Neutrophil (primary cell): ENCODE data around the gene ACIN1.
"Not testable (repeated sequence)": the region's sequence is repeated elsewhere in the genome, so short reads cannot be mapped to it uniquely, and the experiment has no call there.

ENCODE experiments used
- H3K27ac ChIP-seq: fragments of 200-600 bp; sonication (generic); 2 replicates; pipeline ENCODE4 v1.5.1; 2016; ENCODE audit warnings: mild to moderate bottlenecking, moderate library complexity
- H3K27me3 ChIP-seq: fragments of 200-600 bp; sonication (generic); 2 replicates; pipeline ENCODE4 v1.6.0; 2016; ENCODE audit warnings: mild to moderate bottlenecking
- H3K36me3 ChIP-seq: fragments of 200-600 bp; sonication (generic); 2 replicates; pipeline ENCODE4 v1.5.1; 2017
- H3K4me1 ChIP-seq, 2 experiments: fragments of 200-600 bp in 1 of 2; sonication (generic) in 1 of 2; 1 replicate in 1 of 2; 2 replicates in 1 of 2; pipeline versions ENCODE4 v1.5.1 to v1.6.1; 2013 to 2016; ENCODE audit warnings: low read depth in 1 of 2, low read length in 1 of 2, mild to moderate bottlenecking in 1 of 2, moderate library complexity in 1 of 2; ENCODE audit not compliant: control insufficient read depth in 1 of 2, insufficient read depth in 1 of 2
- H3K4me3 ChIP-seq, 2 experiments: fragments of 200-600 bp in 1 of 2; sonication (generic) in 1 of 2; 1 replicate in 1 of 2; 2 replicates in 1 of 2; pipeline ENCODE4 v1.5.1; 2013 to 2016; ENCODE audit warnings: low read depth in 1 of 2, low read length in 1 of 2, mild to moderate bottlenecking in 1 of 2, moderate library complexity in 1 of 2
- H3K9me3 ChIP-seq: fragments of 200-600 bp; sonication (generic); 2 replicates; pipeline ENCODE4 v1.5.1; 2016
- CTCF ChIP-seq: fragments of 200-600 bp; sonication (generic); IDR thresholded peaks from 2 replicates; pipeline ENCODE4 v1.5.1; 2016; ENCODE audit warnings: antibody characterized with exemption

The ACIN1 gene

GRCh38 chr14:23114120-23114458 is 19.2 kb upstream of the ACIN1 start:
- H3K4me3 ChIP-seq = peak overlapping the region; percentile 16 to 24
- TF ChIP-seq CTCF = no peak
- peaks cover 92 to 96% of the 10 kb centered on the region in 2 experiments for H3K4me1 ChIP-seq
- no peaks in the 10 kb centered on the region for H3K9me3 ChIP-seq
- no peaks in the 10 kb centered on the region for H3K27me3 ChIP-seq
- peak overlapping the region; percentile 90 for H3K27ac ChIP-seq
- no peaks in the 10 kb centered on the region for H3K36me3 ChIP-seq

GRCh38 chr14:23113431-23114119 is 18.6 kb upstream of the ACIN1 start:
- Histone ChIP-seq H3K27me3 (no peaks in the 10 kb centered on the region), H3K27ac (peak overlapping the region; percentile 90), H3K36me3 (no peaks in the 10 kb centered on the region), H3K4me1 (peaks cover 89 to 91% of the 10 kb centered on the region in 2 experiments), H3K9me3 (no peaks in the 10 kb centered on the region), H3K4me3 (peak overlapping the region; percentile 18 to 24)
- no peak for TF ChIP-seq CTCF

DNA sequence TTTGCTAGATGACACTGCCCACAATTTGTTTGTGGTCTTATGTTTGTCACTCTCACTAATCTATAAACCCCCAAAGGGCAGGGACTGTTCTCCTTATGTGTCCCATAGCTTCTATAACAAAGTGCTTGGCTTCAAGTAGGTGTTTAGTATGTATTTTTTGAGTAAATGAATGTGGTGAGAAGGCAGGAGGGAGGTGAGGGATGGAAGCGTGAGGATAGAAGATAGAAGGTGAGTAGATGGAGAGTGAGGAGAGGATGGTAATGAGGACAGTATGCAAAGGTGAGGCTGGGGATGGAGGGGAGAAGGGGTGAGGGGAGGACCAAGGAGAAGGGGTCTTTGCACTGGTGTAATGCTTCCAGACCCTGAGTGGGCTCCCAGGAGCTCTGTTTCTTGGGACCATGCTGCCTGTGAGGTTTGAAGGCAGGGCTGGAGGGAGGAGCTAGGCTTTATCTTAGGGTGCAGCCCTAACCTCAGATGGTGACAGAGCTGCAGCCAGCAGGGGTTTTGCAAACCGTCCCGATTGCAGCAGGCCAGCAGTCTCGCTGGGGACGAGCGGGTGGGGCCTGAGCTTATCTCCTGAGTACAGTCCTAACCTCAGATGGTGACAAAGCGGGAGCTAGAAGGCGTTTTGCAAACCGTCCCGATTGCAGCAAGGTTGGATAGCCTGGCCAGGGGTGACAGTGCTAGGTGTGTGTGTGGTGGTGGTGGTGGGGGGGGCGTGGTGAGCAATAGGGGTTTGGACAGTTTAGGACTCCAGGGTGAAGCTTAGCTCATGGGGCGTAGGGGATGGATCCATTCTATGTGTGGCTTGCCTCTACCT is 17.6 kb upstream of the ACIN1 start:
- peaks cover 79 to 81% of the 10 kb centered on the region in 2 experiments for H3K4me1 ChIP-seq
- H3K9me3 ChIP-seq = no peaks in the 10 kb centered on the region
- H3K27ac ChIP-seq = peak overlapping the region; percentile 90
- no peaks in the 10 kb centered on the region for H3K27me3 ChIP-seq
- TF ChIP-seq CTCF = no peak
- H3K4me3 ChIP-seq = peak overlapping the region; percentile 1 to 18
- H3K36me3 ChIP-seq = no peaks in the 10 kb centered on the region

- Histone ChIP-seq H3K9me3 (no peaks in the 10 kb centered on the region), H3K27me3 (no peaks in the 10 kb centered on the region), H3K4me1 (peaks cover 61 to 63% of the 10 kb centered on the region in 2 experiments), H3K36me3 (no peaks in the 10 kb centered on the region), H3K4me3 (no peak overlapping the region), H3K27ac (peak overlapping the region; percentile 18)
- no peak for TF ChIP-seq CTCF
Measured at GRCh38 chr14:23110579-23111365, 15.8 kb upstream of the ACIN1 start.

GRCh38 chr14:23109769-23110168 is 14.8 kb upstream of the ACIN1 start:
- Histone ChIP-seq H3K4me1 (peaks cover 51 to 53% of the 10 kb centered on the region in 2 experiments), H3K9me3 (no peaks in the 10 kb centered on the region), H3K36me3 (no peaks in the 10 kb centered on the region), H3K27ac (no peak overlapping the region), H3K27me3 (no peaks in the 10 kb centered on the region), H3K4me3 (no peak overlapping the region)
- TF ChIP-seq CTCF = no peak

GRCh38 chr14:23108169-23108568 is 13.2 kb upstream of the ACIN1 start:
- H3K9me3 ChIP-seq, H3K4me3 ChIP-seq, H3K36me3 ChIP-seq, H3K27ac ChIP-seq, H3K27me3 ChIP-seq: not testable (repeated sequence)
- peaks cover 35 to 37% of the 10 kb centered on the region in 2 experiments for H3K4me1 ChIP-seq

DNA sequence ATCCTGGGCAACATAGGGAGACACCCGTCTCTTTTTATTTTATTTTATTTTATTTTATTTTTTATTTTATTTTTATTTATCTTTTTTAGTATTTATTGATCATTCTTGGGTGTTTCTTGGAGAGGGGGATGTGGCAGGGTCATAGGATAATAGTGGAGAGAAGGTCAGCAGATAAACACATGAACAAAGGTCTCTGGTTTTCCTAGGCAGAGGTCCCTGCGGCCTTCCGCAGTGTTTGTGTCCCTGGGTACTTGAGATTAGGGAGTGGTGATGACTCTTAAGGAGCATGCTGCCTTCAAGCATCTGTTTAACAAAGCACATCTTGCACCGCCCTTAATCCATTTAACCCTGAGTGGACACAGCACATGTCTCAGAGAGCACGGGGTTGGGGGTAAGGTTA is 12.7 kb upstream of the ACIN1 start:
- H3K27me3 ChIP-seq, H3K36me3 ChIP-seq, H3K9me3 ChIP-seq, H3K4me3 ChIP-seq, H3K27ac ChIP-seq: not testable (repeated sequence)
- peaks cover 33 to 37% of the 10 kb centered on the region in 2 experiments for H3K4me1 ChIP-seq
